Stomach (tissue), 9 donors: ENCODE data around the gene ABCD3. TPM values are rescaled to one million over a fixed set of nuclear protein-coding genes. Genes with fewer than 3 reads are reported as not detected.

Experiments
- DNase-seq, 2 donors: peaks; one replicate each; pipeline versions ENCODE4 v3.0.0 to v3.0.0-alpha.2; 2013 to 2019
- H3K27ac ChIP-seq, 5 donors: fragments of 200-600 bp in 4 of 5; sonication (generic) in 4 of 5; one replicate each; pipeline ENCODE4 v1.5.1; 2013 to 2019; ENCODE audit warnings: mild to moderate bottlenecking in 1 of 5, moderate library complexity in 1 of 5
- H3K27me3 ChIP-seq, 3 donors: fragments of 200-600 bp; sonication (generic); one replicate each; pipeline ENCODE4 v1.5.1; 2017 to 2019; ENCODE audit warnings: mixed run types in 1 of 3
- H3K36me3 ChIP-seq, 4 donors: fragments of 200-600 bp; sonication (generic); 1 replicate in 3 of 4; 2 replicates in 1 of 4; pipeline ENCODE4 v1.5.1; 2016 to 2019
- H3K4me1 ChIP-seq, 4 donors: fragments of 200-600 bp; sonication (generic); one replicate each; pipeline ENCODE4 v1.5.1; 2016 to 2019
- H3K4me3 ChIP-seq, 4 donors: fragments of 200-600 bp; sonication (generic) in 3 of 4; one replicate each; pipeline ENCODE4 v1.5.1; 2016 to 2019; ENCODE audit warnings: mild to moderate bottlenecking in 1 of 4
- H3K9me3 ChIP-seq, 4 donors: fragments of 200-600 bp; sonication (generic); one replicate each; pipeline ENCODE4 v1.5.1; 2016 to 2019
- EP300 ChIP-seq: sonication (generic); formaldehyde crosslinking; IDR thresholded peaks from one replicate; pipeline ENCODE4 v1.6.1; 2017; ENCODE audit warnings: antibody characterized with exemption
- POLR2A ChIP-seq, 4 donors: fragments of 450-650 bp; IDR thresholded peaks; one replicate each; pipeline ENCODE4 v1.6.1; 2016; ENCODE audit warnings: antibody characterized with exemption in 4 of 4, control low read depth in 2 of 4, mild to moderate bottlenecking in 1 of 4, moderate library complexity in 1 of 4
- POLR2AphosphoS5 ChIP-seq, 3 donors: sonication (generic); formaldehyde crosslinking; IDR thresholded peaks; one replicate each; pipeline ENCODE4 v1.6.1; 2016; ENCODE audit warnings: antibody characterized with exemption in 3 of 3
- WGBS, 5 donors: extraction: QIAGEN DNeasy Blood & Tissue Kit in 3 of 5; methylation state at CpG; one replicate each; pipeline versions ENCODE4 v1.1.5 to v1.1.7; 2013 to 2018; 5-methylcytosine and 5-hydroxymethylcytosine counted together
- intact Hi-C: fragments of 100-400 bp; cut with DNase I; formaldehyde crosslinking; loops from one replicate; pipeline ENCODE4 v1.15.1; 2023; ENCODE audit warnings: low total_unique reads
- polyA plus RNA-seq, 3 donors: library from polyadenylated mRNA; stranded (reverse); fragments of 200-250 nt; gene quantifications; one replicate each; pipeline ENCODE4 v1.2.3, GENCODE V29; 2013
- total RNA-seq, 5 donors: library from RNA; depleted of rRNA; stranded (reverse); fragments of >200 nt; gene quantifications; one replicate each; pipeline versions ENCODE4 v1.1.0 to v1.2.3, GENCODE V29; 2014 to 2016
- TF ChIP-seq, protein P1 (sequence below), 7 experiments: fragments of 450-650 bp in 4 of 7; fragments of 200-600 bp in 3 of 7; sonication (generic) in 3 of 7; IDR thresholded peaks; one replicate each; pipeline ENCODE4 v1.5.1; 2016 to 2019; ENCODE audit warnings: antibody characterized with exemption in 7 of 7, control low read depth in 2 of 7, mild to moderate bottlenecking in 1 of 7
- donor health status: healthy with polysubstance abuse.
- donor health status: Bipolar disorder and iron deficiency.
- donor health status: healthy.

The ABCD3 gene
- total and polyA plus RNA-seq, 8 donors = 8.8 to 124 (median 18.4) TPM

GRCh38 chr1:94524531-94524930 is 106.3 kb downstream of the ABCD3 start:
- Histone ChIP-seq H3K4me1 (peaks cover 0 to 17% (median 10%) of the 10 kb centered on the region in 4 donors), H3K27ac (no peak overlapping the region), H3K9me3 (no peaks in the 10 kb centered on the region), H3K36me3 (peaks cover 0 to 12% (median 6%) of the 10 kb centered on the region in 4 donors), H3K4me3 (no peak overlapping the region), H3K27me3 (no peaks in the 10 kb centered on the region)
- no peak for TF ChIP-seq POLR2AphosphoS5 (IDR thresholded peaks at IDR 0.05)
- TF ChIP-seq EP300 = no peak
- TF ChIP-seq, protein P1, sequence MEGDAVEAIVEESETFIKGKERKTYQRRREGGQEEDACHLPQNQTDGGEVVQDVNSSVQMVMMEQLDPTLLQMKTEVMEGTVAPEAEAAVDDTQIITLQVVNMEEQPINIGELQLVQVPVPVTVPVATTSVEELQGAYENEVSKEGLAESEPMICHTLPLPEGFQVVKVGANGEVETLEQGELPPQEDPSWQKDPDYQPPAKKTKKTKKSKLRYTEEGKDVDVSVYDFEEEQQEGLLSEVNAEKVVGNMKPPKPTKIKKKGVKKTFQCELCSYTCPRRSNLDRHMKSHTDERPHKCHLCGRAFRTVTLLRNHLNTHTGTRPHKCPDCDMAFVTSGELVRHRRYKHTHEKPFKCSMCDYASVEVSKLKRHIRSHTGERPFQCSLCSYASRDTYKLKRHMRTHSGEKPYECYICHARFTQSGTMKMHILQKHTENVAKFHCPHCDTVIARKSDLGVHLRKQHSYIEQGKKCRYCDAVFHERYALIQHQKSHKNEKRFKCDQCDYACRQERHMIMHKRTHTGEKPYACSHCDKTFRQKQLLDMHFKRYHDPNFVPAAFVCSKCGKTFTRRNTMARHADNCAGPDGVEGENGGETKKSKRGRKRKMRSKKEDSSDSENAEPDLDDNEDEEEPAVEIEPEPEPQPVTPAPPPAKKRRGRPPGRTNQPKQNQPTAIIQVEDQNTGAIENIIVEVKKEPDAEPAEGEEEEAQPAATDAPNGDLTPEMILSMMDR (IDR thresholded peaks at IDR 0.05) = no peak
- no peak for TF ChIP-seq POLR2A (IDR thresholded peaks at IDR 0.05)
- intact Hi-C loops = loop anchor here (5.0 kb wide), 1 partner anchor 283 kb away; no protein-coding TSS in a partner anchor
- DNase-seq = no peak
- WGBS, 5 donors = 90 to 93% (median 91%) methylated on average over 6 of the region's 6 CpGs

DNA sequence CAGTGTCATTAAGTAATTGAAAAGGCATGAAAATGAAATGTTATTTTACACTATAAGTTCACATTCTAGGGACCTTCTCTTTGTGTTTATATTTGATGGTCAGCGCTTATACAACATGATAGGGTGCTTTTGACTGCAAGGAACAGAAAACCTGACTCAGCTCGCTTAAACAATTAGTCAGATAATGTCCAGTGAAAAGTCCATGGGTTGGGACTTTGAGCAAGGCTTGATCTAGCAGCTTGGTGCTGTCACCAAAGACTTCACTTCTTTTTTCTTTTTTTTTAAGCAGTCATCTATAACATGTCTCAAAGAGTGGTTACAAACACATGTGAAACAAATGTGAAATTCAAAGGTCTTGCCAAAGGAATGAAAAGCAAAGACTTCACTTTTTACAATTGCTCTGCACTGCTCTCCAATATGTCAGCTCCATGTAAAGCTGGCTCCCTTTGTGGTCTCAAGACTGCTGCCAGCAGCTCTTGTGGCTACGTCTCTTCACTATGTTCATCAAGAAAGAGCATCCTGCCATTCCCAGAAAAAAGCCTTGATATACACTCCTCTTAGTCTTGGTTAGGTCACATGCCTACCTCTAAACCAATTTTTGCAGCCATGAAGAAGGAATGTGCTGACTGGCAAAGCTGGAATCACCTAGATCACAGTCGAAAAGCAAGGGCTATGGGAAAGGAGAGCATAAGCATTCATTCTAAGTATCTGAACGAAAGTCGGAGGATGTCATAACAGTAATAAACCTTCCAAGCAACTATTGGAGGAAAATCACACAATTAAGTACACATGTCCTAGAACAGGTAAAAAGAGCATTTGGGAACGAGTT is 108.2 kb downstream of the ABCD3 start:
- H3K27me3 ChIP-seq = no peaks in the 10 kb centered on the region
- H3K4me1 ChIP-seq = peaks cover 0 to 17% (median 10%) of the 10 kb centered on the region in 4 donors
- peak overlapping the region in 1 of 5 donors; percentile 18 for H3K27ac ChIP-seq
- peaks cover 0 to 30% (median 23%) of the 10 kb centered on the region in 4 donors for H3K36me3 ChIP-seq
- H3K9me3 ChIP-seq = no peaks in the 10 kb centered on the region
- WGBS, 5 donors = 75 to 88% (median 79%) methylated on average over 7 of the region's 7 CpGs
- H3K4me3 ChIP-seq = no peak overlapping the region
- DNase-seq = no peak
- TF ChIP-seq, protein P1 (IDR thresholded peaks at IDR 0.05) = no peak
- TF ChIP-seq POLR2AphosphoS5 (IDR thresholded peaks at IDR 0.05) (no peak), POLR2A (IDR thresholded peaks at IDR 0.05) (no peak), EP300 (no peak)
- intact Hi-C loops = no loop called here

DNA sequence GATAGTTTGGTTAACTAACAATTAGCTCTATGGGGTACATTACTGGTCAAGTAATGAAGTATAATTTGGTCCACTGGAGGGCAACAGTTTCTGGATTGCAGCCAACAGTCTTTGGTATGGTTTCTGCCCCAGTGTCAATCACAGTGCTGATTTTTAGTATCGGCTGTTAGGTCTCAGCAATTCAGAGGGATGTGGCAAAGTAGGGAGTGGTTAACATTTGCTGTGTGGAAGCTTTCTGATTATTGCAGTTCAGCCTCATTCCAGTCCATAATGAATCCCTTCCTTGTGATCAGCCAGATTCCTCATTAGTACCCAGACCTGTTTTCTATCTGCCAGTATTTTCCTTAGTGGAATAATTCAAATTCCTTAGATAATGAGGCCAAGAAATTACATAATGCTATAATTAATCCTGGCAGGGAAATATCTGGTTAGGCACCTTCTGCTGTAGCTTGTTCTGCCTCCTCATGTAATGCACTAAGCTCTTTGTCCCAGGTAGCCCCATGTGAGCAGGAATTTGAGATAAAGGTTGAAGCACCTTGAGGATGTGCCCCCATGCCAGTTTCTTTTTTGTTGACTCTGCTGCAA is 109.3 kb downstream of the ABCD3 start:
- Histone ChIP-seq H3K4me1 (peaks cover 0 to 17% (median 10%) of the 10 kb centered on the region in 4 donors), H3K9me3 (no peaks in the 10 kb centered on the region), H3K4me3 (no peak overlapping the region), H3K27ac (peak overlapping the region in 2 of 5 donors; percentile 11 to 18), H3K27me3 (no peaks in the 10 kb centered on the region), H3K36me3 (peaks cover 7 to 42% (median 34%) of the 10 kb centered on the region in 4 donors)
- WGBS, 5 donors = 7 to 36% (median 18%) methylated on average over 1 of the region's 1 CpG
- no peak for TF ChIP-seq POLR2AphosphoS5 (IDR thresholded peaks at IDR 0.05)
- no peak for TF ChIP-seq EP300
- TF ChIP-seq, protein P1 (IDR thresholded peaks at IDR 0.05) = peak in 1 of 7 experiments; percentile 12
- TF ChIP-seq POLR2A (IDR thresholded peaks at IDR 0.05) = no peak
- intact Hi-C loops = no loop called here
- peak in 1 of 2 donors; percentile 60 for DNase-seq

DNA sequence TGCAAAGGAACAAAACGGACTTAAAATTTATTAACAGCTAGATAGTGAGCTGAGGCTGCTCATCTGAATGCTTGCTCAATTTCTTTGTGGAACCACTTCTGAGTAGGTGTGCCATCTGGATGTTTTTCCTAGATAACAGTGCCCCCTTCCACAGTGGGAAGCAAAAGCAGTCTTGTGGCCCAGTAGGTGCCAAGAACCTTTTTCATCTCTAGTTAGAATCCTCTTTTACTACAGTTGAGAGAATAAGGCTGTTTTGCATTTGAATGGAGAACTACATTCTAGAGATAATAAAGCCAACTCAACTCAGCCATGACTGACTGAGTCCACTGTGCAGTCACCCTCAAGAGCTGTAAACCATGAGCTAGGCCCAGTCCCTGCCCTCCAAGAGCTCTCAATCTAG is 110.1 kb downstream of the ABCD3 start:
- Histone ChIP-seq H3K4me3 (no peak overlapping the region), H3K36me3 (peaks cover 7 to 49% (median 41%) of the 10 kb centered on the region in 4 donors), H3K9me3 (no peaks in the 10 kb centered on the region), H3K4me1 (peaks cover 0 to 17% (median 10%) of the 10 kb centered on the region in 4 donors), H3K27ac (peak overlapping the region in 1 of 5 donors; percentile 11), H3K27me3 (no peaks in the 10 kb centered on the region)
- WGBS, 5 donors = 55 to 72% (median 66%) methylated on average over 1 of the region's 1 CpG
- intact Hi-C loops = no loop called here
- DNase-seq = no peak
- TF ChIP-seq, protein P1 (IDR thresholded peaks at IDR 0.05) = no peak
- TF ChIP-seq POLR2AphosphoS5 (IDR thresholded peaks at IDR 0.05) (no peak), POLR2A (IDR thresholded peaks at IDR 0.05) (no peak), EP300 (no peak)
